Measurements from ENCODE around the gene KLC1. TPM values are rescaled to one million over a fixed set of nuclear protein-coding genes. Genes with fewer than 3 reads are reported as not detected.
A peak's percentile ranks its signal among the peaks of the same experiment; 100 is the strongest.

KLC1 gene
- total RNA-seq, 1 donor from 2014 or later: 171 TPM

GRCh38 chr14:103697206-103697602 lies 68.2 kb downstream of the KLC1 start:
- DNase-seq (no peak), ATAC-seq (no peak)
- Histone ChIP-seq H3K9me3 (no peaks in the 10 kb centered on the region), H3K4me1 (peaks cover 56% of the 10 kb centered on the region), H3K36me3 (peaks cover 88% of the 10 kb centered on the region), H3K27ac (peak overlapping the region; percentile 53), H3K27me3 (ENCODE audit: low read depth) (no peaks in the 10 kb centered on the region), H3K4me3 (no peak overlapping the region)
- intact Hi-C loops (cut with DNase I): no loop called here
- no peak for TF ChIP-seq CTCF (IDR thresholded peaks at IDR 0.05)

GRCh38 chr14:103697603-103698379 lies 68.8 kb downstream of the KLC1 start:
- Histone ChIP-seq H3K4me3 (no peak overlapping the region), H3K27ac (peak overlapping the region; percentile 53), H3K27me3 (ENCODE audit: low read depth) (no peaks in the 10 kb centered on the region), H3K36me3 (peaks cover 88% of the 10 kb centered on the region), H3K9me3 (no peaks in the 10 kb centered on the region), H3K4me1 (peaks cover 55% of the 10 kb centered on the region)
- ATAC-seq: no peak
- TF ChIP-seq CTCF (IDR thresholded peaks at IDR 0.05): no peak
- intact Hi-C loops (cut with DNase I): no loop called here
- peak; percentile 26 for DNase-seq

- intact Hi-C loops (cut with DNase I): no loop called here
- Histone ChIP-seq H3K4me3 (no peak overlapping the region), H3K36me3 (peaks cover 88% of the 10 kb centered on the region), H3K9me3 (no peaks in the 10 kb centered on the region), H3K4me1 (peaks cover 51% of the 10 kb centered on the region), H3K27ac (peak overlapping the region; percentile 53), H3K27me3 (ENCODE audit: low read depth) (no peaks in the 10 kb centered on the region)
- ATAC-seq (peak; percentile 49 to 52), DNase-seq (peak; percentile 64)
- TF ChIP-seq CTCF (IDR thresholded peaks at IDR 0.05): no peak
Measured at GRCh38 chr14:103698380-103699260, 69.6 kb downstream of the KLC1 start.

GRCh38 chr14:103699261-103699661 lies 70.2 kb downstream of the KLC1 start:
- peaks cover 88% of the 10 kb centered on the region for H3K36me3 ChIP-seq
- no peak for TF ChIP-seq CTCF (IDR thresholded peaks at IDR 0.05)
- H3K9me3 ChIP-seq: no peaks in the 10 kb centered on the region
- DNase-seq (peak; percentile 37), ATAC-seq (no peak)
- no peaks in the 10 kb centered on the region for H3K27me3 ChIP-seq (ENCODE audit: low read depth)
- intact Hi-C loops (cut with DNase I): no loop called here
- H3K4me3 ChIP-seq: no peak overlapping the region
- H3K4me1 ChIP-seq: peaks cover 49% of the 10 kb centered on the region
- H3K27ac ChIP-seq: peak overlapping the region; percentile 6

- no peak overlapping the region for H3K27ac ChIP-seq
- no peaks in the 10 kb centered on the region for H3K9me3 ChIP-seq
- ATAC-seq (no peak), DNase-seq (peak; percentile 42)
- peaks cover 81% of the 10 kb centered on the region for H3K36me3 ChIP-seq
- peaks cover 47% of the 10 kb centered on the region for H3K4me1 ChIP-seq
- TF ChIP-seq CTCF (IDR thresholded peaks at IDR 0.05): no peak
- intact Hi-C loops (cut with DNase I): no loop called here
- no peaks in the 10 kb centered on the region for H3K27me3 ChIP-seq (ENCODE audit: low read depth)
- H3K4me3 ChIP-seq: no peak overlapping the region
Measured at GRCh38 chr14:103699901-103700752, 71.1 kb downstream of the KLC1 start.

All from lower lobe of right lung (tissue), 2 donors.